Liver (tissue), 9 donors: ENCODE results near the gene MTA3. TPM values are rescaled to one million over a fixed set of nuclear protein-coding genes. Genes with fewer than 3 reads are reported as not detected.
A peak's percentile ranks its signal among the peaks of the same experiment; 100 is the strongest.

Experiments
- DNase-seq: peaks from one replicate; pipeline ENCODE4 v3.0.0-alpha.2; 2017; ENCODE audit warnings: low spot score
- H3K27ac ChIP-seq, 2 donors: one replicate each; pipeline ENCODE4 v1.7.0; 2013; ENCODE audit warnings: inconsistent platforms in 2 of 2, low read length in 2 of 2, control low read depth in 1 of 2, low read depth in 1 of 2, mild to moderate bottlenecking in 1 of 2
- H3K27me3 ChIP-seq, 4 donors: one replicate each; pipeline versions ENCODE4 v1.6.1 to v1.7.0; 2013; ENCODE audit warnings: low read length in 3 of 4, inconsistent platforms in 1 of 4, mild to moderate bottlenecking in 1 of 4, moderate library complexity in 1 of 4; ENCODE audit not compliant: control insufficient read depth in 4 of 4, insufficient read depth in 4 of 4
- H3K36me3 ChIP-seq, 4 donors: one replicate each; pipeline versions ENCODE4 v1.6.1 to v1.7.0; 2013; ENCODE audit warnings: low read length in 3 of 4, mild to moderate bottlenecking in 3 of 4, low read depth in 1 of 4, moderate library complexity in 1 of 4; ENCODE audit not compliant: control insufficient read depth in 4 of 4, insufficient read depth in 3 of 4
- H3K4me1 ChIP-seq, 4 donors: one replicate each; pipeline versions ENCODE4 v1.6.1 to v1.7.0; 2013; ENCODE audit warnings: low read length in 3 of 4, mild to moderate bottlenecking in 3 of 4, moderate library complexity in 1 of 4; ENCODE audit not compliant: control insufficient read depth in 4 of 4, insufficient read depth in 4 of 4
- H3K4me3 ChIP-seq, 3 donors: one replicate each; pipeline versions ENCODE4 v1.6.1 to v1.7.0; 2013; ENCODE audit warnings: low read length in 3 of 3, control low read depth in 1 of 3, low read depth in 1 of 3, mild to moderate bottlenecking in 1 of 3
- H3K9ac ChIP-seq, 2 donors: one replicate each; pipeline ENCODE4 v1.7.0; 2013; ENCODE audit warnings: low read length in 2 of 2, mild to moderate bottlenecking in 2 of 2, moderate library complexity in 2 of 2, control low read depth in 1 of 2, low read depth in 1 of 2
- H3K9me3 ChIP-seq, 4 donors: one replicate each; pipeline versions ENCODE4 v1.6.1 to v1.7.0; 2013; ENCODE audit warnings: low read length in 3 of 4; ENCODE audit not compliant: control insufficient read depth in 4 of 4
- ATF3 ChIP-seq: IDR thresholded peaks from 2 replicates; pipeline ENCODE4 v1.6.1; 2016; ENCODE audit warnings: antibody characterized with exemption
- CTCF ChIP-seq: fragments of 150-350 bp; IDR thresholded peaks from 2 replicates; pipeline ENCODE4 v1.5.1; 2017; ENCODE audit warnings: improper control_type of control experiment, low read depth, low read length; ENCODE audit not compliant: missing input control
- EGR1 ChIP-seq, 2 donors: IDR thresholded peaks; 2 replicates each; pipeline ENCODE4 v1.6.1; 2016 to 2018; ENCODE audit warnings: antibody characterized with exemption in 2 of 2, low read depth in 2 of 2
- FOXA1 ChIP-seq: IDR thresholded peaks from 2 replicates; pipeline ENCODE4 v1.6.1; 2016; ENCODE audit warnings: antibody characterized with exemption
- HNF4G ChIP-seq: IDR thresholded peaks from 2 replicates; pipeline ENCODE4 v1.6.1; 2016; ENCODE audit warnings: antibody characterized with exemption
- JUND ChIP-seq, 2 donors: IDR thresholded peaks; 2 replicates each; pipeline ENCODE4 v1.6.1; 2016; ENCODE audit warnings: antibody characterized with exemption in 2 of 2
- MAX ChIP-seq: IDR thresholded peaks from 2 replicates; pipeline ENCODE4 v1.6.1; 2016; ENCODE audit warnings: antibody characterized with exemption
- NR2F2 ChIP-seq: IDR thresholded peaks from 2 replicates; pipeline ENCODE4 v1.6.1; 2016; ENCODE audit warnings: antibody characterized with exemption
- RAD21 ChIP-seq, 2 donors: IDR thresholded peaks; 2 replicates each; pipeline ENCODE4 v1.6.1; 2016; ENCODE audit warnings: antibody characterized with exemption in 2 of 2, mild to moderate bottlenecking in 2 of 2
- REST ChIP-seq: IDR thresholded peaks from 2 replicates; pipeline ENCODE4 v1.6.1; 2016; ENCODE audit warnings: antibody characterized with exemption, mild to moderate bottlenecking
- RXRA ChIP-seq, 2 donors: IDR thresholded peaks; 2 replicates each; pipeline ENCODE4 v1.6.1; 2017 to 2018; ENCODE audit warnings: antibody characterized with exemption in 2 of 2, mild to moderate bottlenecking in 1 of 2
- SP1 ChIP-seq: IDR thresholded peaks from 2 replicates; pipeline ENCODE4 v1.6.1; 2018; ENCODE audit warnings: antibody characterized with exemption, mild to moderate bottlenecking
- YY1 ChIP-seq: IDR thresholded peaks from 2 replicates; pipeline ENCODE4 v1.6.1; 2016; ENCODE audit warnings: antibody characterized with exemption, mild to moderate bottlenecking
- ZBTB33 ChIP-seq: IDR thresholded peaks from 2 replicates; pipeline ENCODE4 v1.6.1; 2016; ENCODE audit warnings: antibody characterized with exemption
- WGBS: extraction: QIAGEN DNeasy Blood & Tissue Kit; methylation state at CpG from one replicate; pipeline ENCODE4 v1.1.7; 2013; 5-methylcytosine and 5-hydroxymethylcytosine counted together
- polyA plus RNA-seq, 2 donors: library from polyadenylated mRNA; stranded (reverse) in 1 of 2; unstranded in 1 of 2; fragments of 200-250 nt in 1 of 2; fragments of >200 nt in 1 of 2; fragmentation: Nextera tagmentation in 1 of 2; extraction: Ambion mirVana in 1 of 2; gene quantifications; one replicate each; pipeline versions ENCODE4 v1.2.1 to v1.2.3, GENCODE V29; 2013 to 2015
- total RNA-seq, 2 donors: library from RNA; depleted of rRNA; stranded (reverse); fragments of >200 nt; gene quantifications; one replicate each; pipeline ENCODE4 v1.2.3, GENCODE V29; 2014
- donor health status: healthy.
- donor health status: healthy.
- donor health status: healthy.
- donor health status: healthy.
- donor health status: healthy.

Gene MTA3
- total and polyA plus RNA-seq, 4 donors: 5.5 to 10.3 (median 6.8) TPM

- H3K9me3 ChIP-seq: no peaks in the 10 kb centered on the region
- H3K27me3 ChIP-seq: no peaks in the 10 kb centered on the region
- no peak for DNase-seq
- H3K4me3 ChIP-seq: no peak overlapping the region
- H3K36me3 ChIP-seq: no peaks in the 10 kb centered on the region
- peak overlapping the region; percentile 30 to 65 for H3K9ac ChIP-seq
- H3K27ac ChIP-seq: no peak overlapping the region
- no peak for TF ChIP-seq ZBTB33
- no peak for TF ChIP-seq SP1
- TF ChIP-seq FOXA1: no peak
- no peak for TF ChIP-seq REST
- TF ChIP-seq MAX: no peak
- TF ChIP-seq CTCF: no peak
- TF ChIP-seq HNF4G: no peak
- no peak for TF ChIP-seq EGR1 (IDR thresholded peaks at IDR 0.05; ENCODE audit: low read depth in 2 of 2)
- 60% methylated on average over 4 of the region's 4 CpGs for WGBS
- peaks cover 4 to 10% (median 5%) of the 10 kb centered on the region in 4 donors for H3K4me1 ChIP-seq
Measured at GRCh38 chr2:42569883-42570282, 1.5 kb downstream of the MTA3 start.

- Histone ChIP-seq H3K36me3 (peaks cover 0 to 2% (median under 1%) of the 10 kb centered on the region in 4 donors), H3K4me3 (no peak overlapping the region), H3K9ac (no peak overlapping the region), H3K9me3 (no peaks in the 10 kb centered on the region), H3K27ac (no peak overlapping the region), H3K27me3 (no peaks in the 10 kb centered on the region), H3K4me1 (peaks cover 4 to 10% (median 5%) of the 10 kb centered on the region in 4 donors)
- no peak for DNase-seq
- WGBS: 94% methylated on average over 10 of the region's 10 CpGs
- TF ChIP-seq RAD21 (IDR thresholded peaks at IDR 0.05): no peak
- TF ChIP-seq CTCF: no peak
- no peak for TF ChIP-seq RXRA (IDR thresholded peaks at IDR 0.05)
- TF ChIP-seq REST: no peak
- no peak for TF ChIP-seq HNF4G
- no peak for TF ChIP-seq FOXA1
- no peak for TF ChIP-seq JUND (IDR thresholded peaks at IDR 0.05)
- no peak for TF ChIP-seq MAX
- no peak for TF ChIP-seq YY1
- TF ChIP-seq SP1: no peak
- TF ChIP-seq NR2F2: no peak
- no peak for TF ChIP-seq ATF3
Measured at GRCh38 chr2:42572297-42573081, 4.1 kb downstream of the MTA3 start.
